Measurements from ENCODE around the gene RBBP7. TPM values are rescaled to one million over a fixed set of nuclear protein-coding genes. Genes with fewer than 3 reads are reported as not detected.

RBBP7 gene
- total and polyA plus RNA-seq, 2 of the 13 experiments (the other 11 are each of a cell fraction or from before 2014, with no cell fraction given): 89.5 to 145 TPM

DNA sequence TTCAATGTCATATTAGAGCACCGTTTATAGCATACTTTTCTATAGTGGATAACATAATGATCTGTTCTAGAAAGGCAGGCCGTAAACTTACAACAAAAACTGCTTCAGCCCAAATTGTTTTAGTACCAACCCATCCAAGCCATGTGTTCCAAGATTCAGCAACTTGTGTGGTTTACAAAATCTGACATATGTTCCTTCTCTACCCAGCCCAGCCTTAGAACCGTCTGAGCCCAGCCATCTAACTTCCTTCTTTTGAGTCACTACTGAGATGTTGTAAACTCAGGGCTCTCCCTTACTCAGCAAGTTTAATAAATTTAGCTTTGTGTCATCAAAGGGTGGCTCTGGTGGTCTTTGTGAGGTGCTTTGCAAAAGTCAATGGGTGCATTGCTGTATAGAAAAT, 43.9 kb upstream of the RBBP7 start:
- POLR2A ChIA-PET: no interaction called here
- WGBS (ENCODE audit: low lambda C conversion rate): 33% methylated on average over 3 of the region's 3 CpGs
- no TSS peak for BruUV-seq (replicated peaks)

DNA sequence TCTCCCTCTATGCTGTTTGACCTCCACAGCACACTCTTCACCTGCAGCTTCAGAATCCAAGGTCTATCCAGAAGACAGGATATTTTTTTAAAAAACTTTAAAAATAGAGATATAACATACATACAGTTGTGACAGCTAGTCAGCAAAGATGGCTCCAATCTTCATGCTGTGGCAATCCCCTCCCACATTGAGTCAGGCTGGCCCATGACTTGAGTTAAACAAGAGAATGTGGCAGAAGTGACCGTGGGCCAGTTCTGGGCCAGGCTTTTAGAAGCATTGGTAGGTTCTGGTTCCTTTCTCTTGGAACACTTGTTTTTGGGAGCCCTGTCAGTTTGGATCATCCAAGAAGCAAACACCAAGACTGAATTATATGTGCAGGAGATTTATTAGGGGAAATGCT, 40.2 kb upstream of the RBBP7 start:
- no peak for ATAC-seq
- FAIRE-seq: no peak
- no peaks in the 10 kb centered on the region for H3K27me3 ChIP-seq (ENCODE audit: control insufficient read depth in 1 of 2, insufficient read depth in 2 of 2, low read length in 2 of 2)
- H3K4me2 ChIP-seq (ENCODE audit: low read depth, low read length): no peak overlapping the region
- no TSS peak for BruUV-seq (replicated peaks)
- CTCF ChIA-PET (ENCODE audit: low intra/inter-chr PET ratio, low total read pairs): no interaction called here
- no peak overlapping the region for H3K27ac ChIP-seq (ENCODE audit: extremely low read length, insufficient read depth, low read length)
- no peak for DNase-seq (ENCODE audit: low spot score)
- no peaks in the 10 kb centered on the region for H3K9me3 ChIP-seq (ENCODE audit: low read length)
- no peak overlapping the region for H2AFZ ChIP-seq (ENCODE audit: low read length)
- H4K20me1 ChIP-seq (ENCODE audit: insufficient read depth, low read length): no peaks in the 10 kb centered on the region
- no CpG with 5 or more reads among the region's 1 CpG for WGBS (ENCODE audit: low lambda C conversion rate)
- in situ Hi-C loops (cut with HindIII; ENCODE audit: extremely low pct_ligation_motif_present, low pct_unique_long_range_greater_than_20kb): no loop called here
- H3K4me1 ChIP-seq (ENCODE audit: insufficient read depth, low read length): no peaks in the 10 kb centered on the region
- no peak overlapping the region for H3K4me3 ChIP-seq (replicated peaks in 1 of 3; ENCODE audit: insufficient read depth in 1 of 3, low read depth in 2 of 3, low read length in 3 of 3)
- intact Hi-C loops (cut with micrococcal nuclease; ENCODE audit: unreplicated experiment): no loop called here
- POLR2A ChIA-PET: no interaction called here
- no peak overlapping the region for H3K9ac ChIP-seq (ENCODE audit: insufficient read depth, low read depth, low read length)
- no peaks in the 10 kb centered on the region for H3K36me3 ChIP-seq (replicated peaks in 1 of 2; ENCODE audit: control insufficient read depth in 1 of 2, insufficient read depth in 2 of 2, low read length in 2 of 2)
- H3K79me2 ChIP-seq (ENCODE audit: insufficient read depth, low read length): no peaks in the 10 kb centered on the region
- TF ChIP-seq, protein P1, sequence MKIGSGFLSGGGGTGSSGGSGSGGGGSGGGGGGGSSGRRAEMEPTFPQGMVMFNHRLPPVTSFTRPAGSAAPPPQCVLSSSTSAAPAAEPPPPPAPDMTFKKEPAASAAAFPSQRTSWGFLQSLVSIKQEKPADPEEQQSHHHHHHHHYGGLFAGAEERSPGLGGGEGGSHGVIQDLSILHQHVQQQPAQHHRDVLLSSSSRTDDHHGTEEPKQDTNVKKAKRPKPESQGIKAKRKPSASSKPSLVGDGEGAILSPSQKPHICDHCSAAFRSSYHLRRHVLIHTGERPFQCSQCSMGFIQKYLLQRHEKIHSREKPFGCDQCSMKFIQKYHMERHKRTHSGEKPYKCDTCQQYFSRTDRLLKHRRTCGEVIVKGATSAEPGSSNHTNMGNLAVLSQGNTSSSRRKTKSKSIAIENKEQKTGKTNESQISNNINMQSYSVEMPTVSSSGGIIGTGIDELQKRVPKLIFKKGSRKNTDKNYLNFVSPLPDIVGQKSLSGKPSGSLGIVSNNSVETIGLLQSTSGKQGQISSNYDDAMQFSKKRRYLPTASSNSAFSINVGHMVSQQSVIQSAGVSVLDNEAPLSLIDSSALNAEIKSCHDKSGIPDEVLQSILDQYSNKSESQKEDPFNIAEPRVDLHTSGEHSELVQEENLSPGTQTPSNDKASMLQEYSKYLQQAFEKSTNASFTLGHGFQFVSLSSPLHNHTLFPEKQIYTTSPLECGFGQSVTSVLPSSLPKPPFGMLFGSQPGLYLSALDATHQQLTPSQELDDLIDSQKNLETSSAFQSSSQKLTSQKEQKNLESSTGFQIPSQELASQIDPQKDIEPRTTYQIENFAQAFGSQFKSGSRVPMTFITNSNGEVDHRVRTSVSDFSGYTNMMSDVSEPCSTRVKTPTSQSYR (CRISPR knock-in tag; IDR thresholded peaks at IDR 0.05; ENCODE audit: borderline replicate concordance): no peak
- TF ChIP-seq, protein P2, sequence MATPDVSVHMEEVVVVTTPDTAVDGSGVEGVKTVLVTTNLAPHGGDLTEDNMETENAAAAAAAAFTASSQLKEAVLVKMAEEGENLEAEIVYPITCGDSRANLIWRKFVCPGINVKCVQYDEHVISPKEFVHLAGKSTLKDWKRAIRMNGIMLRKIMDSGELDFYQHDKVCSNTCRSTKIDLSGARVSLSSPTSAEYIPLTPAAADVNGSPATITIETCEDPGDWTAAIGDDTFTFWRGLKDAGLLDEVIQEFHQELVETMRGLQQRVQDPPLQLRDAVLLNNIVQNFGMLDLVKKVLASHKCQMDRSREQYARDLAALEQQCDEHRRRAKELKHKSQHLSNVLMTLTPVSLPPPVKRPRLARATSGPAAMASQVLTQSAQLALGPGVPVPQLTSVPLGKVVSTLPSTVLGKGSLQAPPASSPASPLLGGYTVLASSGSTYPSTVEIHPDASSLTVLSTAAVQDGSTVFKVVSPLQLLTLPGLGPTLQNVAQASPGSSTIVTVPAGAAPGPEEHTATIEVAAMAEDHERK (CRISPR knock-in tag; IDR thresholded peaks at IDR 0.05; ENCODE audit: low read depth): no peak
- TF ChIP-seq, protein P3, sequence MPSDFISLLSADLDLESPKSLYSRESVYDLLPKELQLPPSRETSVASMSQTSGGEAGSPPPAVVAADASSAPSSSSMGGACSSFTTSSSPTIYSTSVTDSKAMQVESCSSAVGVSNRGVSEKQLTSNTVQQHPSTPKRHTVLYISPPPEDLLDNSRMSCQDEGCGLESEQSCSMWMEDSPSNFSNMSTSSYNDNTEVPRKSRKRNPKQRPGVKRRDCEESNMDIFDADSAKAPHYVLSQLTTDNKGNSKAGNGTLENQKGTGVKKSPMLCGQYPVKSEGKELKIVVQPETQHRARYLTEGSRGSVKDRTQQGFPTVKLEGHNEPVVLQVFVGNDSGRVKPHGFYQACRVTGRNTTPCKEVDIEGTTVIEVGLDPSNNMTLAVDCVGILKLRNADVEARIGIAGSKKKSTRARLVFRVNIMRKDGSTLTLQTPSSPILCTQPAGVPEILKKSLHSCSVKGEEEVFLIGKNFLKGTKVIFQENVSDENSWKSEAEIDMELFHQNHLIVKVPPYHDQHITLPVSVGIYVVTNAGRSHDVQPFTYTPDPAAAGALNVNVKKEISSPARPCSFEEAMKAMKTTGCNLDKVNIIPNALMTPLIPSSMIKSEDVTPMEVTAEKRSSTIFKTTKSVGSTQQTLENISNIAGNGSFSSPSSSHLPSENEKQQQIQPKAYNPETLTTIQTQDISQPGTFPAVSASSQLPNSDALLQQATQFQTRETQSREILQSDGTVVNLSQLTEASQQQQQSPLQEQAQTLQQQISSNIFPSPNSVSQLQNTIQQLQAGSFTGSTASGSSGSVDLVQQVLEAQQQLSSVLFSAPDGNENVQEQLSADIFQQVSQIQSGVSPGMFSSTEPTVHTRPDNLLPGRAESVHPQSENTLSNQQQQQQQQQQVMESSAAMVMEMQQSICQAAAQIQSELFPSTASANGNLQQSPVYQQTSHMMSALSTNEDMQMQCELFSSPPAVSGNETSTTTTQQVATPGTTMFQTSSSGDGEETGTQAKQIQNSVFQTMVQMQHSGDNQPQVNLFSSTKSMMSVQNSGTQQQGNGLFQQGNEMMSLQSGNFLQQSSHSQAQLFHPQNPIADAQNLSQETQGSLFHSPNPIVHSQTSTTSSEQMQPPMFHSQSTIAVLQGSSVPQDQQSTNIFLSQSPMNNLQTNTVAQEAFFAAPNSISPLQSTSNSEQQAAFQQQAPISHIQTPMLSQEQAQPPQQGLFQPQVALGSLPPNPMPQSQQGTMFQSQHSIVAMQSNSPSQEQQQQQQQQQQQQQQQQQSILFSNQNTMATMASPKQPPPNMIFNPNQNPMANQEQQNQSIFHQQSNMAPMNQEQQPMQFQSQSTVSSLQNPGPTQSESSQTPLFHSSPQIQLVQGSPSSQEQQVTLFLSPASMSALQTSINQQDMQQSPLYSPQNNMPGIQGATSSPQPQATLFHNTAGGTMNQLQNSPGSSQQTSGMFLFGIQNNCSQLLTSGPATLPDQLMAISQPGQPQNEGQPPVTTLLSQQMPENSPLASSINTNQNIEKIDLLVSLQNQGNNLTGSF (CRISPR knock-in tag; IDR thresholded peaks at IDR 0.05): no peak
- TF ChIP-seq ZNF780A (CRISPR knock-in tag; IDR thresholded peaks at IDR 0.05) (no peak), ZFP90 (CRISPR knock-in tag; IDR thresholded peaks at IDR 0.05; ENCODE audit: borderline replicate concordance) (no peak), NRL (CRISPR knock-in tag; IDR thresholded peaks at IDR 0.05; ENCODE audit: borderline replicate concordance) (no peak), JARID2 (CRISPR knock-in tag; IDR thresholded peaks at IDR 0.05; ENCODE audit: insufficient replicate concordance) (no peak)

More for the DNA sequence above, 43.9 kb upstream of the RBBP7 start:
- Histone ChIP-seq H3K36me3 (replicated peaks in 1 of 2; ENCODE audit: control insufficient read depth in 1 of 2, insufficient read depth in 2 of 2, low read length in 2 of 2) (no peaks in the 10 kb centered on the region), H3K27ac (ENCODE audit: extremely low read length, insufficient read depth, low read length) (no peak overlapping the region), H3K4me2 (ENCODE audit: low read depth, low read length) (no peak overlapping the region), H3K27me3 (ENCODE audit: control insufficient read depth in 1 of 2, insufficient read depth in 2 of 2, low read length in 2 of 2) (no peaks in the 10 kb centered on the region), H3K4me3 (replicated peaks in 1 of 3; ENCODE audit: insufficient read depth in 1 of 3, low read depth in 2 of 3, low read length in 3 of 3) (no peak overlapping the region), H4K20me1 (ENCODE audit: insufficient read depth, low read length) (no peaks in the 10 kb centered on the region), H3K9ac (ENCODE audit: insufficient read depth, low read depth, low read length) (no peak overlapping the region), H2AFZ (ENCODE audit: low read length) (no peak overlapping the region), H3K9me3 (ENCODE audit: low read length) (no peaks in the 10 kb centered on the region), H3K4me1 (ENCODE audit: insufficient read depth, low read length) (no peaks in the 10 kb centered on the region), H3K79me2 (ENCODE audit: insufficient read depth, low read length) (no peaks in the 10 kb centered on the region)
- TF ChIP-seq NR2F2 (IDR thresholded peaks at IDR 0.05; ENCODE audit: borderline replicate concordance, low read depth) (no peak), MEIS2 (CRISPR knock-in tag; IDR thresholded peaks at IDR 0.05) (no peak), ZSCAN20 (CRISPR knock-in tag; IDR thresholded peaks at IDR 0.05; ENCODE audit: borderline replicate concordance) (no peak), ZNF713 (CRISPR knock-in tag; IDR thresholded peaks at IDR 0.05) (no peak)
- CTCF ChIA-PET (ENCODE audit: low intra/inter-chr PET ratio, low total read pairs): no interaction called here
- ATAC-seq: no peak
- DNase-seq (ENCODE audit: low spot score): no peak
- no peak for FAIRE-seq
- intact Hi-C loops (cut with micrococcal nuclease; ENCODE audit: unreplicated experiment): no loop called here
- in situ Hi-C loops (cut with HindIII; ENCODE audit: extremely low pct_ligation_motif_present, low pct_unique_long_range_greater_than_20kb): no loop called here

Data from HepG2 (cell line).